MM.1S (cell line): ENCODE measurements around the gene ANKAR.

ENCODE experiments used
- CTCF ChIP-seq: fragments of 300-600 bp; sonication (generic); IDR thresholded peaks from 2 replicates; pipeline ENCODE4 v1.5.1; 2016; ENCODE audit warnings: antibody characterized with exemption, low read length, mixed read lengths
- EZH2 ChIP-seq: fragments of 300-600 bp; sonication (generic); optimal IDR thresholded peaks from 2 replicates; pipeline ENCODE3; 2017; ENCODE audit warnings: low read depth, mild to moderate bottlenecking, antibody characterized with exemption, low read length, mixed read lengths
- EZH2phosphoT487 ChIP-seq: fragments of 300-600 bp; sonication (generic); IDR thresholded peaks from 2 replicates; pipeline ENCODE4 v1.6.1; 2018; ENCODE audit warnings: antibody characterized with exemption, low read length

GRCh38 chr2:189709501-189710221 is 35.2 kb downstream of the ANKAR start:
- TF ChIP-seq EZH2 (no peak), CTCF (no peak), EZH2phosphoT487 (no peak)
